DOHH2 (cell line): ENCODE measurements around the gene PRR11.
"Not testable (repeated sequence)": the region's sequence is repeated elsewhere in the genome, so short reads cannot be mapped to it uniquely, and the experiment has no call there.

Experiments used
- H3F3A ChIP-seq: fragments of 200-600 bp; sonication (generic), shearing (Covaris generic); 2 replicates; pipeline ENCODE4 v1.6.0; 2016; ENCODE audit warnings: antibody characterized with exemption, mild to moderate bottlenecking; ENCODE audit not compliant: control insufficient read depth, insufficient read depth
- H3K27ac ChIP-seq: fragments of 200-600 bp; sonication (generic); 2 replicates; pipeline ENCODE4 v1.5.1; 2014; ENCODE audit warnings: low read depth, mild to moderate bottlenecking, low read length, moderate library complexity
- H3K27me3 ChIP-seq: fragments of 200-600 bp; sonication (generic); 2 replicates; pipeline ENCODE4 v1.6.1; 2014; ENCODE audit warnings: mild to moderate bottlenecking, low read length, mixed read lengths; ENCODE audit not compliant: control insufficient read depth
- H3K36me3 ChIP-seq: fragments of 200-600 bp; sonication (generic); 2 replicates; pipeline ENCODE4 v1.6.1; 2014; ENCODE audit warnings: mild to moderate bottlenecking, low read length, moderate library complexity, mixed read lengths; ENCODE audit not compliant: control insufficient read depth
- H3K4me1 ChIP-seq: fragments of 200-600 bp; sonication (generic); 2 replicates; pipeline ENCODE4 v1.6.1; 2014; ENCODE audit warnings: mild to moderate bottlenecking, low read length, mixed read lengths; ENCODE audit not compliant: control insufficient read depth
- H3K4me2 ChIP-seq: fragments of 200-600 bp; sonication (generic); 2 replicates; pipeline ENCODE4 v1.6.0; 2014; ENCODE audit warnings: mild to moderate bottlenecking, low read length, moderate library complexity
- H3K4me3 ChIP-seq: fragments of 200-600 bp; sonication (generic); 2 replicates; pipeline ENCODE4 v1.5.1; 2014; ENCODE audit warnings: mild to moderate bottlenecking, low read length, mixed read lengths
- H3K79me2 ChIP-seq: fragments of 200-600 bp; sonication (generic); 2 replicates; pipeline ENCODE4 v1.6.1; 2014; ENCODE audit warnings: mild to moderate bottlenecking, low read length, mixed read lengths; ENCODE audit not compliant: control insufficient read depth
- H3K9me2 ChIP-seq: fragments of 200-600 bp; sonication (generic); replicated peaks from 2 replicates; pipeline ENCODE4 v1.6.1; 2014; ENCODE audit warnings: mild to moderate bottlenecking, low read length, mixed read lengths; ENCODE audit not compliant: control insufficient read depth
- H3K9me3 ChIP-seq: fragments of 200-600 bp; sonication (generic); 2 replicates; pipeline ENCODE4 v1.6.1; 2014; ENCODE audit warnings: antibody characterized with exemption, low read length, mixed read lengths; ENCODE audit not compliant: control insufficient read depth, insufficient read depth
- H4K20me1 ChIP-seq: fragments of 200-600 bp; sonication (generic); 2 replicates; pipeline ENCODE4 v1.6.0; 2014; ENCODE audit warnings: low read depth, mild to moderate bottlenecking, antibody characterized with exemption, low read length, moderate library complexity; ENCODE audit not compliant: control insufficient read depth, insufficient read depth
- CTCF ChIP-seq: fragments of 200-600 bp; sonication (generic); IDR thresholded peaks from one replicate; pipeline ENCODE4 v1.5.1; 2014; ENCODE audit warnings: antibody characterized with exemption, mild to moderate bottlenecking, low read depth, low read length; ENCODE audit not compliant: poor library complexity, severe bottlenecking
- EZH2phosphoT487 ChIP-seq: fragments of 200-600 bp; sonication (generic); IDR thresholded peaks from 2 replicates; pipeline ENCODE4 v1.6.1; 2017; ENCODE audit warnings: borderline replicate concordance, mild to moderate bottlenecking, antibody characterized with exemption, low read length, moderate library complexity, mixed read lengths

The PRR11 gene

GRCh38 chr17:59131131-59131530 lies 24.4 kb upstream of the PRR11 start:
- Histone ChIP-seq H3K27ac (no peak overlapping the region), H3F3A (peaks cover 11% of the 10 kb centered on the region), H3K27me3 (no peaks in the 10 kb centered on the region), H3K4me3 (no peak overlapping the region), H3K36me3 (peaks cover 28% of the 10 kb centered on the region), H3K9me3 (no peaks in the 10 kb centered on the region), H3K4me1 (no peaks in the 10 kb centered on the region), H3K9me2 (no peaks in the 10 kb centered on the region), H3K79me2 (peaks cover 77% of the 10 kb centered on the region), H4K20me1 (no peaks in the 10 kb centered on the region), H3K4me2 (no peak overlapping the region)
- TF ChIP-seq EZH2phosphoT487 (no peak), CTCF (no peak)

- not testable (repeated sequence) for H3K27me3 ChIP-seq, H3K9me2 ChIP-seq, H3K27ac ChIP-seq, H3K4me2 ChIP-seq, H3K9me3 ChIP-seq, H3K4me1 ChIP-seq, H3K36me3 ChIP-seq, H3K4me3 ChIP-seq, H3F3A ChIP-seq, H4K20me1 ChIP-seq
- peaks cover 95% of the 10 kb centered on the region for H3K79me2 ChIP-seq
Observed at GRCh38 chr17:59138339-59138738, 17.2 kb upstream of the PRR11 start.

GRCh38 chr17:59139939-59140338 lies 15.6 kb upstream of the PRR11 start:
- Histone ChIP-seq H3K79me2 (peaks cover 95% of the 10 kb centered on the region), H3K4me3 (no peak overlapping the region), H3K9me2 (no peaks in the 10 kb centered on the region), H3K27ac (no peak overlapping the region), H3K27me3 (no peaks in the 10 kb centered on the region), H3K4me2 (no peak overlapping the region), H3K9me3 (no peaks in the 10 kb centered on the region), H4K20me1 (peaks cover 5% of the 10 kb centered on the region; the same call in 1 of the 2 replicates), H3K4me1 (no peaks in the 10 kb centered on the region), H3F3A (no peaks in the 10 kb centered on the region), H3K36me3 (peaks cover 21% of the 10 kb centered on the region)
- TF ChIP-seq CTCF = no peak
- no peak for TF ChIP-seq EZH2phosphoT487

- Histone ChIP-seq H3F3A (no peaks in the 10 kb centered on the region), H3K9me3 (no peaks in the 10 kb centered on the region), H3K9me2 (no peaks in the 10 kb centered on the region), H3K36me3 (peaks cover 21% of the 10 kb centered on the region), H3K4me1 (no peaks in the 10 kb centered on the region), H3K4me2 (no peak overlapping the region), H3K27ac (no peak overlapping the region), H4K20me1 (peaks cover 8% of the 10 kb centered on the region; the same call in 1 of the 2 replicates), H3K27me3 (no peaks in the 10 kb centered on the region), H3K4me3 (no peak overlapping the region), H3K79me2 (peaks cover 97% of the 10 kb centered on the region)
- no peak for TF ChIP-seq CTCF
- no peak for TF ChIP-seq EZH2phosphoT487
Observed at GRCh38 chr17:59141860-59142259, 13.7 kb upstream of the PRR11 start.
